Measurements from ENCODE around the gene LDLRAD4.

LDLRAD4 gene

DNA sequence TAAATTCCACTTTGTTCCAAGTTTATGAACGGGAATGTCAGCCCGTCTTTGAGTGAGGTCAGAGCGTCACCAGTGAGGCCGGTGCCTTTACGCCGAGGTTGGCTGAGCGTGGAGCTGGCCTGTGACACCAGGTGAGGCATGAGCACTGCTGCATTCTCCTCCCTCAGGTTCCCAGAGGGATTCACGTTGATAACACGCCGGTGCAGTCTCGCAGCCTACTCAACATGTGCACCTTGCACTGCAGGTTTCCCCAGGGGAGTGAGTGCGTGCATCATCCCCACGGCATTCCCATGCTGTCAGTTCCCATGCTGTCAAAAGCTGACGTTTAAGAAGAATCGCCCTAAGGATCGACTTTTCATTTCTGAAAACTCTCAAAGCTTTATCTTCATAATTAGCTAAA is 213.3 kb downstream of the LDLRAD4 start:
- H3K4me3 ChIP-seq (ENCODE audit: low read length) = no peak overlapping the region
- no peaks in the 10 kb centered on the region for H3K9me3 ChIP-seq (ENCODE audit: insufficient read depth, low read depth, low read length)
- H3K9ac ChIP-seq (ENCODE audit: low read depth, low read length) = no peak overlapping the region
- no peak overlapping the region for H3K27ac ChIP-seq (ENCODE audit: low read length)
- H3K27me3 ChIP-seq (ENCODE audit: insufficient read depth, low read length) = no peaks in the 10 kb centered on the region
- H3K36me3 ChIP-seq (ENCODE audit: insufficient read depth, low read depth, low read length) = no peaks in the 10 kb centered on the region
- H3K4me1 ChIP-seq (ENCODE audit: insufficient read depth, low read length) = no peaks in the 10 kb centered on the region

DNA sequence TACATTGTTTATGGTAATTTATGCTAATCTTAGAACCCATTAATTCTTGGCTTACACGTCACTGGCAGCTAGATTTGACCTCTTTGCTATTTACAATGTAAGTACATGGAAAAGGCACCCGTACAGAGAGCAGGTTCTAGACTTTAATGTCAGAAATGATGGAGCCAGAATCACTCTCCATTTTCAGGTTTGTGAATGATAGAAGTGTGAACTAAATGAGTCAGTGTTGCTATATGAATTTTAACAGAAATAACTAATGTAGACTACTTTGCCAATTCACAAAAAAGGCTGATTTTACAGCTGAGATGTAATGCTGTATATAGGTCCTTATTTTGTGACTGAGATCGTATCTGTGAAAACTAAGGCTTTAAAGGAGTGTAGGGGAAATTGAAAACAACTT is 214.6 kb downstream of the LDLRAD4 start:
- no peaks in the 10 kb centered on the region for H3K27me3 ChIP-seq (ENCODE audit: insufficient read depth, low read length)
- no peak overlapping the region for H3K27ac ChIP-seq (ENCODE audit: low read length)
- no peaks in the 10 kb centered on the region for H3K9me3 ChIP-seq (ENCODE audit: insufficient read depth, low read depth, low read length)
- H3K4me3 ChIP-seq (ENCODE audit: low read length) = no peak overlapping the region
- H3K36me3 ChIP-seq (ENCODE audit: insufficient read depth, low read depth, low read length) = no peaks in the 10 kb centered on the region
- H3K9ac ChIP-seq (ENCODE audit: low read depth, low read length) = no peak overlapping the region
- H3K4me1 ChIP-seq (ENCODE audit: insufficient read depth, low read length) = no peaks in the 10 kb centered on the region

- Histone ChIP-seq H3K36me3 (ENCODE audit: insufficient read depth, low read depth, low read length) (no peaks in the 10 kb centered on the region), H3K27ac (ENCODE audit: low read length) (no peak overlapping the region), H3K27me3 (ENCODE audit: insufficient read depth, low read length) (no peaks in the 10 kb centered on the region), H3K9ac (ENCODE audit: low read depth, low read length) (no peak overlapping the region), H3K4me1 (ENCODE audit: insufficient read depth, low read length) (no peaks in the 10 kb centered on the region), H3K4me3 (ENCODE audit: low read length) (no peak overlapping the region), H3K9me3 (ENCODE audit: insufficient read depth, low read depth, low read length) (no peaks in the 10 kb centered on the region)
Observed at GRCh38 chr18:13433685-13434084, 215.1 kb downstream of the LDLRAD4 start.

DNA sequence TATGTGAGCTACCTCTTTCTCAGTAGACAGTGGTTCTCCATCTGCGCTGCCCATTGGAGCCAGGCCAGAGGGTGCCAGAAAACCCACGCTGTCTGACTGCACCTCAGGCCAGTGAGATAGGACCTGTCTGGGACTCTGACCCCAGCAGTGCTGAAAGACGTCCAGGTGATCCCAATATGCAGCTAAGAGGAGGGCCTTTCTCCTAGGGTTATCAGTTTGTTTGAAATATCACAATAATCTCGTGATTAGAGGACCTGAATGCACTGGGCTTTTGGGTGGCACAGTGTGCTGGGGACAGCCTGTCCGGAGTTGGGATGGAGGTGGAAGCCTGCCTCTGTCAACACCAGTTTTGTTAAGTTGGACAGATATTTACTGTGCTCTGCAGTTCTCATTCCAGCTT is 216.3 kb downstream of the LDLRAD4 start:
- Histone ChIP-seq H3K9ac (ENCODE audit: low read depth, low read length) (no peak overlapping the region), H3K36me3 (ENCODE audit: insufficient read depth, low read depth, low read length) (no peaks in the 10 kb centered on the region), H3K9me3 (ENCODE audit: insufficient read depth, low read depth, low read length) (no peaks in the 10 kb centered on the region), H3K27ac (ENCODE audit: low read length) (no peak overlapping the region), H3K4me1 (ENCODE audit: insufficient read depth, low read length) (no peaks in the 10 kb centered on the region), H3K4me3 (ENCODE audit: low read length) (no peak overlapping the region), H3K27me3 (ENCODE audit: insufficient read depth, low read length) (no peaks in the 10 kb centered on the region)

- no peaks in the 10 kb centered on the region for H3K9me3 ChIP-seq (ENCODE audit: insufficient read depth, low read depth, low read length)
- H3K9ac ChIP-seq (ENCODE audit: low read depth, low read length) = no peak overlapping the region
- no peaks in the 10 kb centered on the region for H3K36me3 ChIP-seq (ENCODE audit: insufficient read depth, low read depth, low read length)
- no peak overlapping the region for H3K4me3 ChIP-seq (ENCODE audit: low read length)
- H3K27me3 ChIP-seq (ENCODE audit: insufficient read depth, low read length) = no peaks in the 10 kb centered on the region
- H3K27ac ChIP-seq (ENCODE audit: low read length) = no peak overlapping the region
- H3K4me1 ChIP-seq (ENCODE audit: insufficient read depth, low read length) = no peaks in the 10 kb centered on the region
Observed at GRCh38 chr18:13435586-13436333, 217.2 kb downstream of the LDLRAD4 start.

- Histone ChIP-seq H3K36me3 (ENCODE audit: insufficient read depth, low read depth, low read length) (no peaks in the 10 kb centered on the region), H3K9me3 (ENCODE audit: insufficient read depth, low read depth, low read length) (no peaks in the 10 kb centered on the region), H3K9ac (ENCODE audit: low read depth, low read length) (no peak overlapping the region), H3K4me3 (ENCODE audit: low read length) (no peak overlapping the region), H3K27me3 (ENCODE audit: insufficient read depth, low read length) (no peaks in the 10 kb centered on the region), H3K4me1 (ENCODE audit: insufficient read depth, low read length) (no peaks in the 10 kb centered on the region), H3K27ac (ENCODE audit: low read length) (no peak overlapping the region)
Observed at GRCh38 chr18:13436576-13436975, 218.0 kb downstream of the LDLRAD4 start.

- Histone ChIP-seq H3K27ac (ENCODE audit: low read length) (no peak overlapping the region), H3K4me1 (ENCODE audit: insufficient read depth, low read length) (no peaks in the 10 kb centered on the region), H3K36me3 (ENCODE audit: insufficient read depth, low read depth, low read length) (no peaks in the 10 kb centered on the region), H3K4me3 (ENCODE audit: low read length) (no peak overlapping the region), H3K9ac (ENCODE audit: low read depth, low read length) (no peak overlapping the region), H3K9me3 (ENCODE audit: insufficient read depth, low read depth, low read length) (no peaks in the 10 kb centered on the region), H3K27me3 (ENCODE audit: insufficient read depth, low read length) (no peaks in the 10 kb centered on the region)
Observed at GRCh38 chr18:13437034-13437433, 218.5 kb downstream of the LDLRAD4 start.

- no peaks in the 10 kb centered on the region for H3K4me1 ChIP-seq (ENCODE audit: insufficient read depth, low read length)
- no peak overlapping the region for H3K4me3 ChIP-seq (ENCODE audit: low read length)
- no peaks in the 10 kb centered on the region for H3K36me3 ChIP-seq (ENCODE audit: insufficient read depth, low read depth, low read length)
- H3K27me3 ChIP-seq (ENCODE audit: insufficient read depth, low read length) = no peaks in the 10 kb centered on the region
- H3K9ac ChIP-seq (ENCODE audit: low read depth, low read length) = no peak overlapping the region
- H3K9me3 ChIP-seq (ENCODE audit: insufficient read depth, low read depth, low read length) = no peaks in the 10 kb centered on the region
- H3K27ac ChIP-seq (ENCODE audit: low read length) = no peak overlapping the region
Observed at GRCh38 chr18:13437796-13438506, 219.4 kb downstream of the LDLRAD4 start.

DNA sequence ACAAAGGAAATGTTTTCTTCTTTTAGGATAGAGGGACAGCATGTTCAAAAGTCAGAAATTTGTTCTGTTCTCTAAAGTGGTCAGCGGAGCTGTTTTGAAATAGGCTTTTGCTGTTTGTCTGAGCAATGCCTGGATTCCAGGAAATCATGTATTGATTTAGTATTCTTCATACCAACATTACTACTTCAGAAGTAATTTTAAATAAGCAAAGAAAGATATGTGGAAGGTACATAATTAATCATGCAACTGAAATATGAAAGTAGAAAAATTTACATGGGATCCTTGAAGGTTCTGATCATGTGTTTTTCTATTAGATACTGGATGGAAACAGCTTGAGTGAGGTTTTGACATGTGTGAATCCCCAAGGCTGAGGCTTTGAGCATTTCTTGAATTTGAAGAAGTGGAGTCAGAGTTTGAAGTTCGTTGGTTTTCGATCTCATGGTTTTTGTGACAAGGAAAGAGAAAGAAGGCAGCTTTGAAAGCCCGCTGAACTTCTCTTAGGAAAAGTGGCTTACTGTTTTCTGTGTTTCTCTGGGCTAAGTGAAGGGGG is 220.0 kb downstream of the LDLRAD4 start:
- Histone ChIP-seq H3K9ac (ENCODE audit: low read depth, low read length) (no peak overlapping the region), H3K4me1 (ENCODE audit: insufficient read depth, low read length) (no peaks in the 10 kb centered on the region), H3K9me3 (ENCODE audit: insufficient read depth, low read depth, low read length) (no peaks in the 10 kb centered on the region), H3K4me3 (ENCODE audit: low read length) (no peak overlapping the region), H3K36me3 (ENCODE audit: insufficient read depth, low read depth, low read length) (no peaks in the 10 kb centered on the region), H3K27me3 (ENCODE audit: insufficient read depth, low read length) (peaks cover 5% of the 10 kb centered on the region), H3K27ac (ENCODE audit: low read length) (no peak overlapping the region)

- Histone ChIP-seq H3K9ac (ENCODE audit: low read depth, low read length) (no peak overlapping the region), H3K36me3 (ENCODE audit: insufficient read depth, low read depth, low read length) (no peaks in the 10 kb centered on the region), H3K27me3 (ENCODE audit: insufficient read depth, low read length) (peaks cover 13% of the 10 kb centered on the region), H3K4me3 (ENCODE audit: low read length) (no peak overlapping the region), H3K27ac (ENCODE audit: low read length) (no peak overlapping the region), H3K4me1 (ENCODE audit: insufficient read depth, low read length) (no peaks in the 10 kb centered on the region), H3K9me3 (ENCODE audit: insufficient read depth, low read depth, low read length) (no peaks in the 10 kb centered on the region)
Observed at GRCh38 chr18:13439461-13439860, 220.9 kb downstream of the LDLRAD4 start.

GRCh38 chr18:13440277-13441248 is 222.0 kb downstream of the LDLRAD4 start:
- Histone ChIP-seq H3K36me3 (ENCODE audit: insufficient read depth, low read depth, low read length) (no peaks in the 10 kb centered on the region), H3K27ac (ENCODE audit: low read length) (no peak overlapping the region), H3K4me1 (ENCODE audit: insufficient read depth, low read length) (no peaks in the 10 kb centered on the region), H3K9me3 (ENCODE audit: insufficient read depth, low read depth, low read length) (no peaks in the 10 kb centered on the region), H3K9ac (ENCODE audit: low read depth, low read length) (no peak overlapping the region), H3K4me3 (ENCODE audit: low read length) (no peak overlapping the region), H3K27me3 (ENCODE audit: insufficient read depth, low read length) (peaks cover 23% of the 10 kb centered on the region)

All from iPS-20b (cell line).